Measurements from ENCODE around the gene LMCD1.

The LMCD1 gene

GRCh38 chr3:8501371-8502131 lies at the start of gene LMCD1:
Gene LMCD1 (plus strand): TSS chr3:8501823. CDS start chr3:8501939, 116 bp downstream.
- FAIRE-seq: peak; percentile 62
- DNase-seq (ENCODE audit: extremely low spot score, insufficient read length, low read depth): peak; percentile 45

GRCh38 chr3:8452112-8452511 lies 49.5 kb upstream of the LMCD1 start:
- DNase-seq (ENCODE audit: extremely low spot score, insufficient read length, low read depth) (no peak), FAIRE-seq (no peak)

DNA sequence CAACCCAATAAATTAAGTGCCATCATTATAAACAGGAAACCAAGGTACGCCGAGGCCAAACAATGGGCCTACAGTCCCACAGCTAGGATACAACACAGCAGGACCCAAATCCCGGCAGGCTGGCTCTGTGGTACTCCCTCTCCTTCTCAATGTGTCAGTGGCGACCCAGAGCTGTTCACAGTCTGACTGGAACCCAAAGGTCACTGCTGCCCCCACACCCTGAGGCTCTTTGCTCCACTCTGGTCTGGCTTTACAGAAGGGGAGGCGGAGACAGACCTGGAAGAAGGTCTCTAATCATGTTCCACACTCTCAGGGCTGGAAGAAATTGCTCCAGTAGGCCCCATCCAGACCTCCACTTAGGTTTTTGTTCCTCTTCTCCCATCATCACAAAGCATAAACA lies 48.5 kb upstream of the LMCD1 start:
- no peak for DNase-seq (ENCODE audit: extremely low spot score, insufficient read length, low read depth)
- no peak for FAIRE-seq

- DNase-seq (ENCODE audit: extremely low spot score, insufficient read length, low read depth) (no peak), FAIRE-seq (no peak)
Measured at GRCh38 chr3:8455526-8456411, 45.9 kb upstream of the LMCD1 start.

DNA sequence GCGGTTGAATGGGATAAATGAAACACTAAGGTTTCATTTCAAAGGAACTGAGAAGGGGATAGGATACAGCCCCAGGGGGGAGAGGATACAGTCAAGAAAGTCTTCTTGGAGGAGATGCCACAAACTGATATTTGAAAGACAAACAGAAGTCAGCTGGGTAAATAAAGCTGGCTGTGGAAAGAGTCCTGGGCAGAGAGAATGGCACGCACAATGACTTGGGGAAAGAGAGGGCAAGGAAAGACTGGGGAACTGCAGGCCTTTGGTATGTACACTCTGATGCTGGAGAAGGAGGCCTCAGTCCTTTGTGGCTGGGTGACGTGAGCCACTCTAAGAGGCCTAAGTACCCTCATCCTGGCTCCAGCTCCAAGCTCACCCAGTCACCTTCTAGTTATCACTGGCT lies 45.2 kb upstream of the LMCD1 start:
- DNase-seq (ENCODE audit: extremely low spot score, insufficient read length, low read depth): no peak
- FAIRE-seq: no peak

DNA sequence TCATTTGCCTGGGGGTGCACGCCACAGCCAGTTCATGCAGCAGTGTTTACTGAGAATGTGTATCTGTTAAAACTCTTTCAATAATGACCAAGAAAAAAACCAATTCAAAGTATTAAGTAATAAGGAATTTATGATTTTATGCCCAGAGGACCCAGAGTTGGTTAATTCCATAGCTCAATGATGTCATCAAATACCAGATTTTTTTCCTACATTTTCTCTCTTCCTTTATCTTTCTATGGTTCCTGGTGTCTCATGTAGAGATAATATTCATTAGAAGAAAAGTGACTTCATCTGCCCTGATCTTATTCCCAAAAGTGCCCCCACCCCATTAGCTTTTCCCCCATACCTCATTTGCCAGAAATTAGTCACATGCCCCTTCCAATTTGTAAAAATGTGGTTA lies 44.6 kb upstream of the LMCD1 start:
- DNase-seq (ENCODE audit: extremely low spot score, insufficient read length, low read depth) (no peak), FAIRE-seq (no peak)

DNA sequence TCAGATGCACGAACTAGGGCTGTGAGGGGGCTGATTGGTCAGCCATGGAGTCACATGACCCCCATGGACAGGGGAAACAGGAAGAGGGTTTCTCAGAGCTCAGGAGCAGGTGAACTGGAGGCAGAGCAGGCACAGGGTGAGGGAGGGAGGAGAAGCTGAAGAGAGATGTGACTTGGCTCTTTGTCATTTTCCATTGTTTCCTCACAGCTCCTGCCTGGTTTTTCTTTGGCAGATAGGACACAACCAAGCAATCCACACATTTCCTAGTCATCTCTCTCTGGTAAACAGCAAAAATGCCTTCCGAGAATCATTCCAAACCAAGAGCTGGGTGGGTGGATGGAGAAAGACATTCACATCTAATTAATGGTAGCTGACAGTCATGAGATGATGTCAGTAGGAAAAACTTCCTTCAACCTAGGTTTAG lies 43.4 kb upstream of the LMCD1 start:
- DNase-seq (ENCODE audit: extremely low spot score, insufficient read length, low read depth): no peak
- FAIRE-seq: no peak

- FAIRE-seq: no peak
- DNase-seq (ENCODE audit: extremely low spot score, insufficient read length, low read depth): no peak
Measured at GRCh38 chr3:8458711-8459110, 42.9 kb upstream of the LMCD1 start.

- no peak for FAIRE-seq
Measured at GRCh38 chr3:8460050-8460708, 41.4 kb upstream of the LMCD1 start.

GRCh38 chr3:8460815-8461456 lies 40.7 kb upstream of the LMCD1 start:
- FAIRE-seq: no peak
- DNase-seq (ENCODE audit: extremely low spot score, insufficient read length, low read depth): no peak

More at GRCh38 chr3:8460050-8460708, 41.4 kb upstream of the LMCD1 start:
- no peak for DNase-seq (ENCODE audit: extremely low spot score, insufficient read length, low read depth)

GRCh38 chr3:8464668-8465067 lies 37.0 kb upstream of the LMCD1 start:
- FAIRE-seq: no peak

DNA sequence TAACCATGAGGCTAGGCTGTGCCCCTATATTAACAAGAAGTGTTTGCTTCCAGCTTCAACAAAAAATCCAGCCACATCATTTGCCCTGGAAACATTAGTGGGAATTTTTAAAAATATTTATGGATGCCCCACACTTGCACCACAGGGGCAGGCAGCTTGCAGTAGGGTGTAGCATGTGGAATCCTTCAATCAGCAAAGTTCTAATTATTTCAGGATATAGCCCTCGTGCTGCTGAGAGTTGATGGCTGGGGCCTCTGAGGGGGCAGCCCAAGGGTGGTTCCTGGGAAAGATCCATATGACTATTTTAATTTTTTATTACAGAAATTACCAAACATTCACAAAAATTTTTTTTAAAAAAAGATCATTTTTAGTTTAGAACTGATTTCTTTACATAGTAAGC lies 35.1 kb upstream of the LMCD1 start:
- FAIRE-seq (no peak), DNase-seq (ENCODE audit: extremely low spot score, insufficient read length, low read depth) (no peak)

More at GRCh38 chr3:8464668-8465067, 37.0 kb upstream of the LMCD1 start:
- DNase-seq (ENCODE audit: extremely low spot score, insufficient read length, low read depth): no peak

GRCh38 chr3:8470801-8471200 lies 30.8 kb upstream of the LMCD1 start:
- no peak for FAIRE-seq

DNA sequence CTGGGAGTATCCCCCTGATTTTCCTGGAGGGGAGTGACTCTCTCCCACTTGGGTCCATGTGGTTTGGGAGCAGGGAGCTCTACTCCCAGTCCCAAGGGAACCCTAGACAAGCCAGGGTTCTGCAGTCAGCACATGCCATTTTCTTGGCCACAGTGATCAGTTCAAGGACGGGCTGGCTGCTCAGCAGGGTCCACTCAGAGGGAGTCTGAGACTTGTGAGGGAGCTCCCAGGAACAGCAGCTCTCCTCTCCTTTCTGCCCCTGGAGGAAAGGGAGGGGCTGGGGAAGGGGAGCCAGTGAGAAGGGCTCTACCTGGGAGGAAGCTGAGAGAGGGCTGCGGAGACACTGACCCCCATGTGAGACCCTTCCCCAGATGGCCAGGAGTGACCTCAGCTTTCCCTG lies 29.1 kb upstream of the LMCD1 start:
- FAIRE-seq (no peak), DNase-seq (ENCODE audit: extremely low spot score, insufficient read length, low read depth) (no peak)

More at GRCh38 chr3:8470801-8471200, 30.8 kb upstream of the LMCD1 start:
- DNase-seq (ENCODE audit: extremely low spot score, insufficient read length, low read depth): no peak

DNA sequence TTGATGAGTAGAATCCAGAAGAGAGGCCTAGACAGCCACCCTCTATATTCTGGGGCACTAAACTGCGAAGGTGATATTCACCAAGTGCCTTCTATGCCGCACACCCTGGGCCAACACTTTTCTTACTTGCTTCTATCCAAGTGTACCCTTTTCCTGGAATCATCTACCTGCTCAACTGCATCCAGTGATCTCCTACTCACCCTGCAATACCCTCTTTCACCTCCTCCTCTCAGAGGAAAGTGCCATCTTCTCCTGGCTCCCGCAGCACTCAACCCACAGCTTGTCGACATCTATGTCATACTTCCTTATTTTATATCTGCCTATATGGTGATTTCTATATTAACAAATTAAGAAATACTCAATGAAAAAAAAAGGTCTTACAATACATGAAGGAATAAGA lies 28.6 kb upstream of the LMCD1 start:
- FAIRE-seq: no peak

DNA sequence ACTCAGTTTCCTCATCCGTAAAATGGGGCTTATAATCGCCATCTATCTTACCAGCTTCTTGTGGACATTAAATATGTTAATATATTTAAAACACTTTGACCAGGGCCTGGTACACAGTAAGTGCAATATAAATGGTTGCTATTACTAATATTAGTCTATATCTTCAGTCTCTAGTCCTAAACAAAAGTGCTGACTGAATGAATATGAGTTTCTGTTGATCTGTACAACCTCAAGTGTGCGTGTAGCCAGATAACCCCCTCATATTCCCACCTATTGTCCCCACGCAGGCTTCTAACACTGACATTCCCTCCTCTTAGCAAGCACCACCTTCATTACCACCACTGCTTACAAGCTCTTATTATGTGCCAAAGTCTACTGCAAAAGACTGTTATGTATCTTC lies 27.6 kb upstream of the LMCD1 start:
- no peak for FAIRE-seq

More for the DNA sequence above, 28.6 kb upstream of the LMCD1 start:
- no peak for DNase-seq (ENCODE audit: extremely low spot score, insufficient read length, low read depth)

DNA sequence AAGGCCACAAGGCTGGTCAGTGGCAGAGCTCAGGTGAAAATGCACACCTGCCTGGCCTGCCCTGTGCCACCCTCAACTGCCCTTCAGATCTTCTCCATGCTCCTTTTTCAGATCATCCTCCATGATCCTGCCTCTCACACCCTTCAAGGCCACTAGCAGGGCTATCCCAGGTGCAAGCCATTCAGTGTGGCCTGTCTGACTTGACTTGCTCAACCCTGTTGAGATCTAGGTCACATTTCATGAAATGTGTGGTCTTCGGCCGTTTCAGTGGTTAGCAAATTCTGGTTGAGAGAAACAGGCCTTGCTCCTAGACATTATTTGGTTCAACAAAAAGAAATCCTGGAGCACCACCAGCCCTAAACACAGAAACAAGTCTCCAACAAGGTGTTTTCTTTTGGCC lies 26.6 kb upstream of the LMCD1 start:
- FAIRE-seq (no peak), DNase-seq (ENCODE audit: extremely low spot score, insufficient read length, low read depth) (no peak)

More for the DNA sequence above, 27.6 kb upstream of the LMCD1 start:
- no peak for DNase-seq (ENCODE audit: extremely low spot score, insufficient read length, low read depth)

GRCh38 chr3:8480699-8481098 lies 20.9 kb upstream of the LMCD1 start:
- FAIRE-seq: no peak
- DNase-seq (ENCODE audit: extremely low spot score, insufficient read length, low read depth): no peak

DNA sequence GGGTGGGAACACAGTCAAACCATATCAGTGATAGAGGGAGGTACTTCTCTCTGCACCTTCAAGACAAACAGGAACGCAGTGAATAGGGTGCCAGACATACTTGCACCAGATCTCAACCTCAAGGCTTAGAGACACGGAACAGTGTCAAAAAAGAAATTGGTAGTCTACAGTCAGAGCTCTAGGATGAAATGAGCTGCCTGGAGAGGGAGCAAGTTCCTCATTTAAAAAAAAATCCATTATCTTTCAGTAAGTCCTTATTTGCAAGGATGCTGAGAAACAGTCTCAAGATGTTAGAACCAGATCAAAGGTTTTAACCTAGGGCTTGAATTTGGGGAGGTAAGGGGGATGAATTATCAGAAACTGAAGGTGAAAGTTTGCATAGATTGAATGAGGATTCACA lies 20.2 kb upstream of the LMCD1 start:
- no peak for FAIRE-seq
- DNase-seq (ENCODE audit: extremely low spot score, insufficient read length, low read depth): no peak

DNA sequence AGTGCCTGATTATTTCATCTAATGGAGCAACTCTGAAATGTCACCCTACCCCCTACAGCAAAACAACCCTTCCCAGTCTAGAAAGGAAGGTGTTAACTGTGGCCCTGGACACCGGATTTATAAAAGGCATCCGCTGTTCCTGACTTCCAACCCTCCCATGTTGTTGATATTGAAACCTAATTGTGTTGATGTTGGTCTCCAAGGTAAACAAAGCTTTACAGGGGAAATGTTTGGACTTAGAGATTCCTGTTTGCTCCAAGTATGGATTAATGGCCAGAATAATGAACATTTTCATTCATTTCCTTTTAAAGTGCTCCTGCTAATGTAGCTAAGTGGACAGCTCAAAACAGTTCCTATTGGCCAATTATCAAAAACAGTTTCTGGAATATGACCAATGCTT lies 19.4 kb upstream of the LMCD1 start:
- FAIRE-seq (no peak), DNase-seq (ENCODE audit: extremely low spot score, insufficient read length, low read depth) (no peak)

All from GM18507 (cell line).